GM21360 (cell line): ENCODE measurements around the gene AFF3.
A peak's percentile ranks its signal among the peaks of the same experiment; 100 is the strongest.
"Not testable (repeated sequence)": the region's sequence is repeated elsewhere in the genome, so short reads cannot be mapped to it uniquely, and the experiment has no call there.

Experiments
- ATAC-seq: cut with Tn5 transposase; IDR thresholded peaks from one replicate; pipeline ENCODE4 v1.9.1; 2021; ENCODE audit warnings: mild to moderate bottlenecking, moderate library complexity; ENCODE audit not compliant: unreplicated experiment

Gene AFF3

GRCh38 chr2:100108648-100109020 is 33.8 kb downstream of the AFF3 start:
- ATAC-seq, result not testable (repeated sequence)

DNA sequence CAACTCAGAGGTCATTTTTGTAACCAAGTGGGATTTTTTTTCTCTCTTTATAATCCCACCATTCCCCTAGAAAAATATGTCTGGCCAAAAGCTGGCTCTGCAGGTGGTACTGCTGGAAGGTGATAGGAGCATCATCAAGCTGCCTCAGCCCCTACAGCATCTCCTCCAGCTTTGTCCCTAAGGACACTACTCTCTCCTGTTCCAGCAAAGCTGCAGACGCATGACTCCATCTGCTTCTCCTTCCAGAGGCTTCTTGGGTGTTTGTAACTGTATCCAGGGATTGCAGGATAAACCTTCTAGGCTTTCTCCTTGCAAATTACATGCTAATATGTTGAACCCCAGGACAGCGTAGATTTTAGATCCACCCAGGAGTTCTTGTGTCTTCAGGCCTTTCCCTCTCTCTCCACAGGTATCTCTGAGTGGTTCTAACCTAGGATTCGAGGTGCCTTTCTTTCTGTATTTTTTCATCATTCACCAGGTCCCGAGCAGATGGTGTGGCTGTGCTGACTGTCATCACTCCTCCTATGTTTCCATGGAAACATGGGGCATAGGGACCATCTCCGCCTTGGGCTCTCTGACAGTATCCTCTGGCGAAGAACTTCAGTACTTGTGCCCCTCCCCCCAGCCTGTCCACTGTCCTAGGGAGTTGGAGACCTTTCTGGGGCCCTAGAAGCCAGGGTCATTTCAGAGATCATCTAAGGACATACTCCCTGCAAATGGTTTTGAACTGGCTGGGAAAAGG is 34.3 kb downstream of the AFF3 start:
- no peak for ATAC-seq

GRCh38 chr2:100107440-100107839 is 35.0 kb downstream of the AFF3 start:
- no peak for ATAC-seq

DNA sequence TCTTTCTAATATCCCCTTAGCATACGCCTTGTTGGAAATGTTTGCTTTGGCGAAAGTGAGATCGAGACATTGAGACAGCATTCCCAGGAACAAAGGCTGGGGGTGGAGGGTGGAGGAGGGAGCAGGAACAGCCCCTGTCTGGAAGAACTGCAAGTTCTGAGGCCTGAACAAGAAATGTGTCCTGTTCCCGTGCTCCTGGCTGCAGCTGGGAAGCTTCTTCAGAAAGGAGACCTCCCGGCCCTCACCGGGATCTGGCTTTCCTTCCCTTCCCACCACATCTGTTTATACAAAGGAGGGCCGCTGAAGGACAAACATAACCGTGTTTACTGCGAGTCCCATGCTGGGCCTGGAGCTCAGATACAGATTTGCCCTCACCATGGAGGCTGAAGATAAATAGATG is 35.9 kb downstream of the AFF3 start:
- no peak for ATAC-seq

DNA sequence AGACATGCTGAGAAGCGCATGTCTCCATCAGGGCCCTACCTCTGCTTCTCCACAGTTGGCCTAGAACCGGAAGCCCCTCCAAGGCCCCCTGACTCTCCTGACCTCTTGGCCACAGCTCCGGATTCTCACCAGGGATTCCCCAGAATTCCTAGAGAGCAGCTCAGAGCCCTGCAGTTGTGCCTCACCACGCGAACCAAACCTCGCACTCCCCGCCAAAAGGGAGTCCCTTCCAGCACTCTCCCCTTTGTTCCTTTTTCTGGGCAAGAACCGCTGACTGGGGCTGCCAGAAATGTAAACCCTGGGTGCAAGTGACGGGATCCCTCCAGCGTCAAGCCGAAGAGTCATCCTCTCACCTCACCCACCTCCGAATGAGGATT is 36.7 kb downstream of the AFF3 start:
- no peak for ATAC-seq

DNA sequence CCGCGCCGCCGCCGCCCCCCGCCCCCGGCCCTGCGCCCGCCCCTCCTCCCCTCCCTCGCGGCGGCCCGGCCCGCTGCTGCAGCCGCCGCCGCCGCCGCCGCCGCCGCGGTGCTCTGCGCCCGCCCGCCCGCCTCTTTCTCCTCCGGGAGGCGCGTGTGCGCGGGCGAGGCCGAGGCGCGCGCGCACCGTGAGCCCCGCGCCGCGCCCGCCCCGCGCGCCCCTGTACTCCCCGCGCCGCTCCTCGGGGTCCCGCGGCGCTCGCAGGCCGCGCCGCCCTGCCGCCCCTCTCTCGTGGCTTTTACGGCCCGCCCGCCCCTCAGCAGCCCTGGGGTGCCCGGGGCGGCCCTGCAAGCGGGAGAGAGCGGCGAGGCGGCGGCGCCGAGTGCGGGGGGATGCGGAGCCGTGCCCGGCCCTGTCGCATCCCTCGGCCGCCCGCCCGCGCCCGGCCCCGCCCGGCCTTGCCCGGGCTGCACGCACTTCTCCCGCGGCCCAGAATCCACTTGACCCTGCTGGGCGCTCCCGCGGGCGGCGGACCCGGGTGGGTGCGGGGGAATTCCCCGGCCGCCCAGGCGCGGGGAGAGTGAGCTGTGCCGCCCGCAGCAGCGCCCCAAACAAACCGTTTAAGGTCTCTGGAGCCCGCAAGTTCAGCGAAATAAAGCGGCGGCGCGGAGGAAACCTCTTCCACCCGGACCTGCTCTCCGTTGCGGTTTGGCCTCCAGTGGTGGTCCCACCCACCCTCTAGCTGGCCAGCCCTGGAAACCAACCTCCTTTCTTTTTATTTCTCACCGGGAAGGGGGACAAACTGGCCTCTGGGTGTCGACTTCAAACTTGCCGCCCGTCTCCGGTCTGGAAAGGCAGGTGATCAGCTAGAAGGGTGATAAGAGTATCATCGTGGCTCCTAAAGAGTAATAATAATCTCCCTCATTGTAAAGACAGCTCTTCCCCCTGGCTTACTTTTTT is 37.4 kb downstream of the AFF3 start:
- peak; percentile 21 for ATAC-seq

GRCh38 chr2:100104265-100104664 is 38.1 kb downstream of the AFF3 start:
- peak; percentile 40 for ATAC-seq

DNA sequence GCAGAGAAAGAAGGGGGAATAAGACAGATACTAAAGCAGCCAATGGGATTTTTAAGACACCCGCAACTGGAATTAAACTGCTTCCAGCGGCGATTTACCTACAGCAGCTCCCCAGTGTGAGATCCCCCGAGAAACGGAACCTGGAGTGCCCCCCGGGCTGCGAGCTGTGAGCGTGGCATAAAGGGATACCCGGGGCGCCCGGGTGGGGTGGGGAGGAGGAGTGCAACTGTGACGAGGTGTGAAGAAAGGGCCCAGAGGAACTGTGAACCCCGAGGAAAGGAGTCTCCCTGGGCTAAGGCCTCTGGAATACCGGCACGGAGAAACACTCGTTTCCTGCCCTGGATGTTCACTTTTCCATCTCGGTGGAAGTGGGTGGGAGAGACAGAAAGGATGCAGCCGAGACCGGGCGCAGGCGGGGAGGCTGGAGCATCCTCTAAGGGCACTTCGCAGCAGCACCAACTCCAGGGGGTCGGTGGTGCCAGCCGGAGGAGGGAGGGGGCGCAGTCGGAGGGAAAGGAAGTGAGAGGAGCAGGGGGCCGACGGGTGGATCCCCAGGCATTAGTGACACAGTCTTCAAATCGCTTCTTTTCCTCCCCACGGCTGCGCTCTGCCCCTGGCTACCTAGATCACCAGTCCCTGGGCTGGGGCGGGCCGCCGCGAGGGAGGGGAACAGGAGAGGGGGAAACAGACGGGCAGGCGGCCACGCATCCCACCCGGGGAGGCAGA is 38.7 kb downstream of the AFF3 start:
- not testable (repeated sequence) for ATAC-seq

DNA sequence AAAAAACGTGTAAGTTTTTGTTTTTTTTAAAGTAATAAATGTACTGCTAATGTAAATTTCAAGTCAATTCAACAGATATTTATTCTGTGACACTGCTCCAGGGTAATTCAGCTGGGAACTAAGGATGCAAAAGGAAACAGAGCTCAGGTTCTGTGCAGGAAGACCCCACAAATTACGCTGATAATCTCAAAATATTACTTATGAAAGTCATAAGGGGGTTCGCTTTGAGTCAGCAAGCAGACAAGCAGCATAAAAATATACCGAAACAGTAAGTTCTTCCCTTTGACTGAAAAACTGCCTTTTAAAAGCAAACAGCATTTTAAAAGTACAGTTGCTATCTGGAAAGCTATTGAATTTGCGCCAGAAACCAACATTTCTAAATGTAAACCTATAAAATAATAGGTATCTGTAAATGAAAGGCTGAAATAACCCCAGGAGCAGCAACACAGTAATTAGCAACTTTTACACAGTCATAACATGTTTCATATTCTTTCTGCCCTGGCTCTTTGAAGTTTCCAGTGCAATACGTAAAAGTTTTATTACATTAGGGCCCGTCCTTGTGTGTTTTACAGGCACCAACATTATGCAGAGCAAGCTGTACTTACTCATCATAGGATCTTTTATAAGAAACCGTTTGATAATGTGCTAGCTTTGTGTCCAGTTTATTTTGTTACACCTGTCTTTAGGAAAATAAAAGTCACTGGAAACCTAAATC is 39.8 kb downstream of the AFF3 start:
- ATAC-seq, result not testable (repeated sequence)

DNA sequence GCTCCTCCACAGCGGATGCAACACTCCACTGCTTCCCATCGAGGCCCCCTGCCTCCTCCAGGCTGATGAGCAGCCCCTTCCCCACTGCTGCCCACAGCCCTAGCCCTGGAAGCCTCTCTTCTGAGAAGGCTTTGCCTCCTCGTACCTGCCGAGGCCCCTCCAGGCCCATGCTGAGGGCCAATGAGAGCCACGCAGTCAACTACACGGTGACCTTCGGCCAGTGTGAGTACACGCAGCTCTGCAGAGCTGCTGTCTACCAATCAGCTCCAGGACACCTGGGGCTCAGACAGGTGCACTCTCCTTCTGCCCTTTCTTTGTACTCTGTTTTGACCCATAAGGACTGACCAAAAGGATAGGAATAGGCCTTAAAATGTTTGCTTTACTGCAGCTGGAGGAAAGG is 43.5 kb downstream of the AFF3 start:
- ATAC-seq, result not testable (repeated sequence)

DNA sequence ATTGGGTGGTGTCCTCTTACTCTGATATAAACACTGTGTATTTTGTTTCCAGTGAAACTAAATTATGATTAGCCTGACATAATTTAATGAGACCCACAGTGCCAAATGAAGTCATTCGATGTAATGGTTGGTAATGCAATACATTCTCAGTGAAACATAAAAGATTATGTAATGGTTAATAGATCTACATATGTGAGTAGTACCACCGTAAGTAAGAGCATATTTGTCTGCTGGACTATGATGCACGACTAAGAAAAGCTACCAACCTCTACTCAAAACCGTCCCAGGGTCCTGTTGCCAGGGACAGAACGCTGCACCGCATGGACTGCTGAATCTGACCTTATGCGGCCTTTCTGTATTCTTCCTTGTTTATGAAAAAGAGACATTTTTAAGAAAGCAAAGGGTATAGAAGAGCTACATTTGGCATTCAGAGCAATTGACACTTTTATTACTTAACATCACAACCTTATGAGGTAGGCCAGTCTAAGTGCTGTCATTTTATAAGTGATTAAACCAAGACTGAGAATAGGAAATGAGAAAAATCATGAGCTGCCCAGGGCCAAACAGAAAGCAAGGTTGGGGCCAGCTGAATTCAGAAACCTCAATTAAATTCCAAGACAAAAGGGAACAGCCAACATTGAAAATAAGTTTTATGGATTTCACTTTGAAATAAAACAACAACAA is 44.6 kb downstream of the AFF3 start:
- ATAC-seq, result not testable (repeated sequence)

DNA sequence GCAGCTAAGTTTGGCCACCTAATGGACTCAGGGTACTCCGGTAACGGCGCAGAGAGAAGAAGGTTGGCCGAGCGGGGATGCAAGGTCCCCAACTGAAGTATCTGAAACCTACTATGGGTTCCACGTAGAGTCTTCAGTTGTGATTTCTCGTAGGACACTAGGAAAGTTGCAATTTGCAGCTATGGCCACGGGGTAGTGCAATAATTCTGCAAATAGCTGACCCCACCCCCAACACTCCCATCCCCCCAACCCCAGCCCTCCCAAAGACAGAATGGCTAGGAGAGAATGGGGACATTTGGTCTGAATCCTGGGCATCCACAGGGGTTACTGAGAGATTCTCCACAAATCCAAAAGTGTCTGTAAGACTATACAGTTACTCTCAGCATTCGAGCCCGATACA is 46.5 kb downstream of the AFF3 start:
- not testable (repeated sequence) for ATAC-seq

GRCh38 chr2:100091807-100092206 is 50.6 kb downstream of the AFF3 start:
- not testable (repeated sequence) for ATAC-seq

DNA sequence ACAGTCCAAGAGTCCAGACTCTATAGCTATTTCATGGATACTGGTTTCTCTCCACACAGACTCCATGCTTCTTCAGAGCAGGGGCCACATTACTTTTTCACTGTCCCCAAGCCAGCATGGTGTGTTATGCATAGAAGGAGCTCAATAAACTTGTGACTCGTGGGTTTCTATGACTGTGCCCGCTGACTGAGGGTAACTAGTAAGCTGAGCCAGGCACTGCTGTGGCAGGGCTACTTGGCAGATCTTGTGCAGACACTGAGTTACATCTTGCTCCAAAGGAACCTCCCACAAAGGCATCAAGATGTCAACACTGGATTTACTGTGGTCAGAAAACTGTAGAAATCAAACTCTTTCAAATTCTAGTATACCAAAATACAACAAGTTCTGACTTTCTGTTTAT is 56.6 kb downstream of the AFF3 start:
- ATAC-seq, result not testable (repeated sequence)

DNA sequence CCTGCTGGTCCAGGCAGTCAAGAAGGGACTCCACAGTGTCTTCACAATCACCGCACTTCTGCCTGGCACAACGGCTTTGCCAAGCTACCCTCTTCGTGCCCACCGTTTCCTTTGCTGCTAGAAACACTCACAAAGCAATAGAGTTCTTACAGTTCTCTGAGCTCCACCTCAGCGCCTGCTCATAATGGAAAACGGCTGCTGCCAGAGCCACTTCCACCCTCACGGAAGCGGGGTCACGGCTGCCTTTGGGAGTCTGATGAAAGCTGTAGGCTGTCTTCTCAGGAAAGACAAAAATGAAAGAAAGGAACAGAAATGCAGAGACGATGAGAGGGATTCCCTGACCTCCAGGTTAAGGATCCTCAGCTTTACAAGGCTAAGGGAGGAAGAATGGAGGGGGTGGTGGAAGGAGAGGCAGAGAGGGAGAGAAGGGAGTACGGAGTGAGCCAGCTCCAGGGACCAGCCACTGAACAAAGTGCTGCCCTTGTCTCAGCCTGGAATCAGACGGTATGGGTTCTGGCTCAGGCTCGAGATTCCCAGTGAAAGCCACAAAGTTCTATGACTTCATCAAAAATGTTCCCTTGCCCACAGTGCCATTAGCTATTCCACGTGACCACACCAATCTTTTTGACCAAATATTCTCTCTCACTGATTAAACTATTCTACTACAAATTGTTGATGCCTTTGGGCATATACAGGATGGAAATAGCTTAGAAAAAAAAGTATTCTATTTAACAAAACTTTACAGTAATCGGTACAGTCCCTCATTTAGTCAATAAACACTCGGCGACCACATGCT is 58.8 kb downstream of the AFF3 start:
- ATAC-seq, result not testable (repeated sequence)

DNA sequence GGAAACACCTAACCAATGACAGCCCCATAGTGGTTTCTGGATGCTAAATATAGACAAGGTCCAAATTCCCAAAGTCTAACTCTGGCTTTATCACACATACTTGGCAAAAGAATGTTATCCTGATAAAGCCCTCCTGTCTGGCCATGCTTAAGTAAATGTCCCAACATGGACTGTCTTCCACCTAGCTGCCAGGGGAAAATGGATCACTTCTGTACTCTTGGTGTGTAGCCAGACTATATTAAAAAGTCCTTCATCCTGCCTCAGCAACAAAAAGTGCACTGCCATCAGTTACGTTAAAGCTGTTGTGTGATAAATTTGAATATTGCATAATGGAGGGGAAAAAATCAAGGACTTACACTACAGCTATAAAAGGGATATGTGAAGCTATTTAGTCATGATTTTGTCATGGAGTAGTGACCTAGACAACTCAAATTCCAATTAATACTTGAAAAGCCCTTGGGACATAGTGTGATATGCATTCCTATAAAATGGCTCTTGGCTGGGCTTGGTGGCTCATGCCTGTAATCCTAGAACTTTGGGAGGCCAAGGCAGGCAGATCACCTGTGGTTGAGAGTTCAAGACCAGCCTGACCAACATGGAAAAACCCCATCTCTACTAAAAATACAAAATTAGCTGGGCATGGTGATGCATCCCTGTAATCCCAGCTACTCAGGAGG is 60.0 kb downstream of the AFF3 start:
- not testable (repeated sequence) for ATAC-seq

DNA sequence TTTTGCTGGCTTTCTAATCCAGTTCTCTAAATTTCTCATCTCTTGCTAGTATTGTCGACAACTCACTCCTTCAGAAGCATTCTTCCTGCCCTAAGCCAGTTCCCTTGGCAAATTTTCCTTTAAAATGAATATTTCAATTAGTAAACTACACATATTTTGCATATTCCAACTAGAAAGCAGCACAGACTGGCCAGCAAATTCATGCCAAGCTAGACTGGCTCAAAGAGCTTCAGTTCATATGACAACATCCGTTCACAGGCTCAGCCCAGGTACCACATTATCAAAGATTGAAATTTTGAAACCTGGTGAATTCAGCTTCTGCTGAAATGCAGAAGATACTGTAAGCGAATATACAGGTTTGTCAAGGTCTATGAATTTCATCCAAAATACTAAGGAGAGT is 64.5 kb downstream of the AFF3 start:
- ATAC-seq, result no peak

- ATAC-seq, result no peak
These were observed 64.9 kb downstream of the AFF3 start for GRCh38 chr2:100077456-100077855.

GRCh38 chr2:100075532-100075931 is 66.9 kb downstream of the AFF3 start:
- ATAC-seq, result no peak
